Endothelial cell of umbilical vein (primary cell): ENCODE data around the gene GLRX. TPM values are rescaled to one million over a fixed set of nuclear protein-coding genes. Genes with fewer than 3 reads are reported as not detected.

ENCODE experiments used
- BruUV-seq: library from RNA; stranded (reverse); fragments of 400-500 nt; replicated peaks from 2 replicates; lab custom pipeline; 2021; lab: Mats Ljungman, UMichigan
- CTCF ChIA-PET: fragments of 300-600, 350-600 bp; sonication (Branson Sonifier 250); formaldehyde crosslinking; loops from one replicate; lab custom pipeline; 2021; ENCODE audit warnings: antibody characterized with exemption, inconsistent platforms; lab: Charles Lee
- POLR2A ChIA-PET: fragments of 300-600, 350-600 bp; sonication (Branson Sonifier 250); formaldehyde crosslinking; loops from one replicate; lab custom pipeline; 2021; ENCODE audit warnings: antibody characterized with exemption, inconsistent platforms; lab: Charles Lee
- DNase-seq: peaks from one replicate; pipeline ENCODE4 v3.0.0-alpha.2; 2011; ENCODE audit warnings: low read depth, low spot score
- FAIRE-seq: peaks from 2 replicates; lab custom pipeline; 2011; peaks lifted over from hg19 to GRCh38; lab: Jason Lieb, UNC
- H2AFZ ChIP-seq: 2 replicates; pipeline ENCODE4 v1.6.0; 2012; ENCODE audit warnings: low read depth, low read length, control low read depth, inconsistent platforms
- H3K27ac ChIP-seq: 2 replicates; pipeline ENCODE4 v1.5.1; 2011; ENCODE audit warnings: low read depth, mild to moderate bottlenecking, control low read depth, low read length, moderate library complexity; ENCODE audit not compliant: insufficient read depth
- H3K27me3 ChIP-seq, 2 experiments: 2 replicates each; pipeline versions ENCODE4 v1.6.0 to v1.6.1; 2011; ENCODE audit warnings: low read length in 2 of 2, mixed read lengths in 1 of 2; ENCODE audit not compliant: control insufficient read depth in 2 of 2, insufficient read depth in 2 of 2
- H3K36me3 ChIP-seq, 2 experiments: 2 replicates in 1 of 2; 3 replicates in 1 of 2; pipeline ENCODE4 v1.5.1; 2011; ENCODE audit warnings: low read length in 2 of 2, mild to moderate bottlenecking in 1 of 2, moderate library complexity in 1 of 2; ENCODE audit not compliant: control insufficient read depth in 2 of 2, insufficient read depth in 2 of 2; ENCODE audit errors: extremely low read depth in 1 of 2
- H3K4me1 ChIP-seq: 3 replicates; pipeline ENCODE4 v1.5.1; 2011; ENCODE audit warnings: mild to moderate bottlenecking, low read length; ENCODE audit not compliant: control insufficient read depth, insufficient read depth; ENCODE audit errors: extremely low read depth
- H3K4me2 ChIP-seq: 2 replicates; pipeline ENCODE4 v1.6.1; 2011; ENCODE audit warnings: low read length, control low read depth, mixed read lengths; ENCODE audit not compliant: insufficient read depth
- H3K4me3 ChIP-seq, 3 experiments: fragments of 200-600 bp in 1 of 3; sonication (generic), shearing (Covaris generic) in 1 of 3; replicated peaks in 1 of 3; 2 replicates each; pipeline ENCODE4 v1.5.1; 2011 to 2016; ENCODE audit warnings: control low read depth in 3 of 3, low read length in 3 of 3, mild to moderate bottlenecking in 2 of 3, inconsistent platforms in 1 of 3, low read depth in 1 of 3, moderate library complexity in 1 of 3; ENCODE audit not compliant: insufficient read depth in 1 of 3
- H3K79me2 ChIP-seq: 2 replicates; pipeline ENCODE4 v1.6.0; 2012; ENCODE audit warnings: low read length, inconsistent platforms; ENCODE audit not compliant: control insufficient read depth, insufficient read depth
- H3K9ac ChIP-seq: replicated peaks from 2 replicates; pipeline ENCODE3; 2011; ENCODE audit warnings: low read length, control low read depth; ENCODE audit not compliant: insufficient read depth; ENCODE audit errors: extremely low read depth
- H3K9me1 ChIP-seq: replicated peaks from 3 replicates; pipeline ENCODE4 v1.6.0; 2011; ENCODE audit warnings: mild to moderate bottlenecking, low read length; ENCODE audit not compliant: control insufficient read depth, insufficient read depth; ENCODE audit errors: extremely low read depth
- H3K9me3 ChIP-seq: replicated peaks from 2 replicates; pipeline ENCODE4 v1.5.1; 2012; ENCODE audit warnings: low read length, inconsistent platforms; ENCODE audit not compliant: control insufficient read depth, insufficient read depth
- H4K20me1 ChIP-seq: replicated peaks from 2 replicates; pipeline ENCODE3; 2011; ENCODE audit warnings: mild to moderate bottlenecking, low read length; ENCODE audit not compliant: control insufficient read depth, insufficient read depth; ENCODE audit errors: extremely low read depth
- EZH2 ChIP-seq: IDR thresholded peaks from 2 replicates; pipeline ENCODE4 v1.6.1; 2012; ENCODE audit warnings: borderline replicate concordance, low read depth, mild to moderate bottlenecking, moderate library complexity, low read length, inconsistent platforms; ENCODE audit not compliant: severe bottlenecking
- FOS ChIP-seq: IDR thresholded peaks from 2 replicates; pipeline ENCODE4 v1.6.1; 2011; ENCODE audit warnings: mild to moderate bottlenecking, low read length, moderate library complexity, borderline replicate concordance; ENCODE audit not compliant: insufficient read depth
- GATA2 ChIP-seq: IDR thresholded peaks from 2 replicates; pipeline ENCODE4 v1.7.0; 2011; ENCODE audit warnings: low read depth, mild to moderate bottlenecking, moderate library complexity, mixed read lengths, low read length; ENCODE audit not compliant: insufficient read length, insufficient read depth
- JUN ChIP-seq: IDR thresholded peaks from 2 replicates; pipeline ENCODE4 v1.6.1; 2011; ENCODE audit warnings: borderline replicate concordance, low read depth; ENCODE audit not compliant: insufficient read length, insufficient read depth
- MYC ChIP-seq: IDR thresholded peaks from one replicate; pipeline ENCODE4 v1.6.1; 2011; ENCODE audit warnings: mild to moderate bottlenecking, low read depth, low read length
- POLR2A ChIP-seq: IDR thresholded peaks from 2 replicates; pipeline ENCODE4 v1.6.1; 2012; ENCODE audit warnings: low read depth, mild to moderate bottlenecking, control low read depth, low read length
- POLR2AphosphoS5 ChIP-seq: IDR thresholded peaks from 2 replicates; pipeline ENCODE4 v1.6.1; 2012; ENCODE audit warnings: low read depth, mild to moderate bottlenecking, control low read depth, low read length, moderate library complexity; ENCODE audit not compliant: insufficient read depth
- dilution Hi-C: fragments of 300-500 bp; cut with MboI; formaldehyde crosslinking; loops from one replicate; pipeline ENCODE4 v1.15.0; 2019; ENCODE audit warnings: low sequenced_read_pairs; ENCODE audit not compliant: extremely low pct_ligation_motif_present
- intact Hi-C: fragments of 100-400 bp; cut with micrococcal nuclease; formaldehyde crosslinking; loops from one replicate; pipeline ENCODE4 v1.10.0; 2022
- polyA plus RNA-seq, 4 experiments: library from polyadenylated mRNA; depleted of rRNA in 3 of 4; stranded (reverse) in 3 of 4; unstranded in 1 of 4; fragments of >200 nt; gene quantifications; 2 replicates each; pipeline versions ENCODE4 v1.2.1 to v1.2.3, GENCODE V29; 2011 to 2012; ENCODE audit warnings: missing spikeins in 1 of 4
- total RNA-seq: library from RNA; stranded (reverse); gene quantifications from 2 replicates; pipeline ENCODE4 v1.2.3, GENCODE V29; 2021
- TF ChIP-seq, protein P1 (sequence below): IDR thresholded peaks from 2 replicates; pipeline ENCODE4 v1.6.1; 2011; ENCODE audit not compliant: insufficient read depth, insufficient read length
- TF ChIP-seq, protein P2 (sequence below), 2 donors: IDR thresholded peaks; 1 replicate in 1 of 2; 2 replicates in 1 of 2; pipeline ENCODE4 v1.5.1; 2011; ENCODE audit warnings: low read length in 2 of 2, mild to moderate bottlenecking in 2 of 2, moderate library complexity in 2 of 2, control low read depth in 1 of 2, inconsistent platforms in 1 of 2, low read depth in 1 of 2; ENCODE audit not compliant: insufficient read depth in 1 of 2; ENCODE audit errors: extremely low read depth in 1 of 2

Gene GLRX
- total and polyA plus RNA-seq, 2 donors (not counting 3 experiments of a cell fraction or from before 2014, with no cell fraction given) = 14.2 to 40.3 TPM

DNA sequence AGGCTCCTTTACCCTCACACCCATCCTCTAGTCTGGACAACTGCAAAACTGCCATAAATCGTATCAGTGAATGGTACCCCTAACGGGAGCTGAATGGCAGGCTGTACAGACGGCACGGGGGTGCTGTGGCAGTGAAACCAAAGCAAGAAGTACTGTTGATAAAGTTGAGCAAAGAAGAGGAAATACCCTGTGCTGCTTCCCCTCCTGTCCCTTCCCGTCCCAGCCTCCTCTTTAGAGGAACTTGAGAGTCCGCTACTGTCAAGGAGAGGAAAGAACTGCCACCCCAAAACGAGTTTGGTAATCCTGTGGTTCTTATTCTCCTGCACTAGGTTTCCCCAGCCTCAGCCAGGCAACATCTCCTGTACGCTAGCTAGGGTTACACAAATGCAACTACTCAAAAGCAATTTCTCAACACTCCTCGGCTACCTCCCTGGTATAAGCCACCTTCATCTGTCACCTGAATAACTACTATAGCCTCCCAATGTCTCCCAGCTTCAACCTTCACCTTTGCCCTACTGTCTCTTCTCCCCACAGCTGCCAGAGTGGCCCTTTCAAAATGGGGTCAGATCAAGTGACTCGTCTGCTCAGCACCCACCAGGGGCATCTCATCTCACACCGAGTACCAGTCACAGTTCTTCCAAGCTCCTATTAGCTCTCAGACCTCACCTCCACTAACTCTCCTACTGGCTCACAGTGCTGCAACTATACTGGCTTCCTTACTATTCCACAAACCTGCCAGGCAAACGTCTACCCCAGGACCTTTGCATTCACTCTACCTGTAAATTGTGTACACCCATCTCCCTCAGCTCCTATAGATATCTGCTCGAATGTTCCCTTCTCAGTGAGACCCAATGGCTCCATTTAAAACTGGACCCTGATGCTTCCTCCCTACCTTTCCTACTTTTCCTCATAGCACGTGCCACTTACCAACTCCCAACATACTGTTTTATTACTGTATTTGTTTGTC, 4.1 kb downstream of the GLRX start:
- Histone ChIP-seq H3K4me2 (no peak overlapping the region), H3K9ac (no peak overlapping the region), H3K9me1 (no peaks in the 10 kb centered on the region), H3K79me2 (no peaks in the 10 kb centered on the region), H3K9me3 (no peaks in the 10 kb centered on the region), H3K27ac (no peak overlapping the region), H2AFZ (no peak overlapping the region), H3K27me3 (no peaks in the 10 kb centered on the region), H3K36me3 (no peaks in the 10 kb centered on the region), H3K4me1 (peaks cover 14% of the 10 kb centered on the region), H4K20me1 (no peaks in the 10 kb centered on the region), H3K4me3 (no peak overlapping the region)
- POLR2A ChIA-PET = no interaction called here
- TF ChIP-seq POLR2A = no peak
- TF ChIP-seq, protein P1, sequence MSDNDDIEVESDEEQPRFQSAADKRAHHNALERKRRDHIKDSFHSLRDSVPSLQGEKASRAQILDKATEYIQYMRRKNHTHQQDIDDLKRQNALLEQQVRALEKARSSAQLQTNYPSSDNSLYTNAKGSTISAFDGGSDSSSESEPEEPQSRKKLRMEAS = no peak
- FAIRE-seq (no peak), DNase-seq (no peak)
- dilution Hi-C loops = no loop called here
- intact Hi-C loops = no loop called here
- CTCF ChIA-PET = interaction anchor here (1.1 kb wide), 1 partner anchor 37 kb away, joined by 3 read pairs; no protein-coding TSS in a partner anchor
- no TSS peak for BruUV-seq

DNA sequence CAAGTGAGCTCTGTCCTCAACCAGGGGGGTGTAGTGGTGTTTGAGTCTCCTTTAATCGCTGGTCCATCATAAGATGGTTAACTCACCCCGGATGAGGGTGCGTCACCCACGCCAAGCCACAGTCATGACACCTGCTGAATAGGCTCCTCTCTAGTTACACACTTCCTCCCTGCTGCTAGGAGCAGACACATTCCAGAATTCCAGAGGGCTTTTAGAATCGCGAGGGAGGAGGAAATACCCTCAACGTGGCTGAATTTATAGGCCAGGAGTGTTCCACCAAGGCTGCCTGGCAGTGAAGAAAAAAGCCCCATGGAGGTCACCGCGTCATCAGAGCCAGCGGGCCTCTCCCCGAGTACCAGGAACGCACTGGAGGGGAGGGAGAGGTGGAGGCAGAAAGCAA, 5.1 kb downstream of the GLRX start:
- TF ChIP-seq, protein P1 = no peak
- TF ChIP-seq FOS (no peak), GATA2 (no peak), EZH2 (no peak), POLR2AphosphoS5 (no peak), MYC (no peak), POLR2A (no peak), JUN (no peak)
- TF ChIP-seq, protein P2, sequence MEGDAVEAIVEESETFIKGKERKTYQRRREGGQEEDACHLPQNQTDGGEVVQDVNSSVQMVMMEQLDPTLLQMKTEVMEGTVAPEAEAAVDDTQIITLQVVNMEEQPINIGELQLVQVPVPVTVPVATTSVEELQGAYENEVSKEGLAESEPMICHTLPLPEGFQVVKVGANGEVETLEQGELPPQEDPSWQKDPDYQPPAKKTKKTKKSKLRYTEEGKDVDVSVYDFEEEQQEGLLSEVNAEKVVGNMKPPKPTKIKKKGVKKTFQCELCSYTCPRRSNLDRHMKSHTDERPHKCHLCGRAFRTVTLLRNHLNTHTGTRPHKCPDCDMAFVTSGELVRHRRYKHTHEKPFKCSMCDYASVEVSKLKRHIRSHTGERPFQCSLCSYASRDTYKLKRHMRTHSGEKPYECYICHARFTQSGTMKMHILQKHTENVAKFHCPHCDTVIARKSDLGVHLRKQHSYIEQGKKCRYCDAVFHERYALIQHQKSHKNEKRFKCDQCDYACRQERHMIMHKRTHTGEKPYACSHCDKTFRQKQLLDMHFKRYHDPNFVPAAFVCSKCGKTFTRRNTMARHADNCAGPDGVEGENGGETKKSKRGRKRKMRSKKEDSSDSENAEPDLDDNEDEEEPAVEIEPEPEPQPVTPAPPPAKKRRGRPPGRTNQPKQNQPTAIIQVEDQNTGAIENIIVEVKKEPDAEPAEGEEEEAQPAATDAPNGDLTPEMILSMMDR (IDR thresholded peaks at IDR 0.05; ENCODE audit: extremely low read depth in 1 of 2, insufficient read depth in 1 of 2, low read depth in 1 of 2, low read length in 2 of 2) = no peak
- H3K4me1 ChIP-seq = peaks cover 6% of the 10 kb centered on the region
- H3K79me2 ChIP-seq = no peaks in the 10 kb centered on the region
- no peak overlapping the region for H3K4me2 ChIP-seq
- H4K20me1 ChIP-seq = no peaks in the 10 kb centered on the region
- DNase-seq (no peak), FAIRE-seq (no peak)
- dilution Hi-C loops (no loop called here), intact Hi-C loops (no loop called here)
- H3K9ac ChIP-seq = no peak overlapping the region
- ChIA-PET CTCF (interaction anchor here (1.7 kb wide), 1 partner anchor 10 kb away, joined by 4 read pairs; no protein-coding TSS in a partner anchor), POLR2A (no interaction called here)
- no peaks in the 10 kb centered on the region for H3K27me3 ChIP-seq
- no peaks in the 10 kb centered on the region for H3K36me3 ChIP-seq
- no TSS peak for BruUV-seq
- H3K4me3 ChIP-seq = no peak overlapping the region
- no peaks in the 10 kb centered on the region for H3K9me3 ChIP-seq
- H3K9me1 ChIP-seq = no peaks in the 10 kb centered on the region
- H3K27ac ChIP-seq = no peak overlapping the region
- no peak overlapping the region for H2AFZ ChIP-seq
